DMS 273 (cell line): Measurements from ENCODE around the gene MYRIP.
A peak's percentile ranks its signal among the peaks of the same experiment; 100 is the strongest.
"Not testable (repeated sequence)": the region's sequence is repeated elsewhere in the genome, so short reads cannot be mapped to it uniquely, and the experiment has no call there.

Experiments
- DNase-seq: peaks from one replicate; lab custom pipeline; 2025; ENCODE audit not compliant: unreplicated experiment; lab: John Stamatoyannopoulos, UW

MYRIP gene

GRCh38 chr3:39805650-39806049 lies 3.8 kb upstream of the MYRIP start:
- no peak for DNase-seq

DNA sequence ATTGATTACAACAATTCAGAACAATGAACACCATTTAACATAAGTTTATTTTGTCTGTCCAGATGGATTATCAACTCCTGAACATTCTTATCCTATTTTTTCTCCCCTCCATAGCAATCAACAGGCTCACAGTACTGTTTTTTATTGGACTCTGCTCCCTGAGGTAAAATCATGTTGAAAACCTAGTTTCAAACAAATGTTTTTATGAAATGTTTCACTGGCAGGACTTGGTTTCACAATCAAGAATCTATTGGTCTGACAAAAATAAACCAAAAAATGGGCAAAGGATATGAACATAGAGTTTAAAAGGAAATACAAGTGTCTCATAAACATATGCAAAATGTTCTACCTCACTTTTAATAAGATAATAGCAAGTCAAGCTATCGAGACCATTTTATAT lies 2.6 kb upstream of the MYRIP start:
- no peak for DNase-seq

- DNase-seq = peak; percentile 43
These were observed 785 bp upstream of the MYRIP start for GRCh38 chr3:39808467-39809180.

GRCh38 chr3:39809995-39810595 lies 686 bp downstream of the MYRIP start:
- DNase-seq = peak; percentile 41

GRCh38 chr3:39810647-39811161 lies 1.3 kb downstream of the MYRIP start:
- DNase-seq = peak; percentile 9

- no peak for DNase-seq
These were observed 2.2 kb downstream of the MYRIP start for GRCh38 chr3:39811561-39811960.

- peak; percentile 35 for DNase-seq
These were observed 3.1 kb downstream of the MYRIP start for GRCh38 chr3:39812537-39812936.

DNA sequence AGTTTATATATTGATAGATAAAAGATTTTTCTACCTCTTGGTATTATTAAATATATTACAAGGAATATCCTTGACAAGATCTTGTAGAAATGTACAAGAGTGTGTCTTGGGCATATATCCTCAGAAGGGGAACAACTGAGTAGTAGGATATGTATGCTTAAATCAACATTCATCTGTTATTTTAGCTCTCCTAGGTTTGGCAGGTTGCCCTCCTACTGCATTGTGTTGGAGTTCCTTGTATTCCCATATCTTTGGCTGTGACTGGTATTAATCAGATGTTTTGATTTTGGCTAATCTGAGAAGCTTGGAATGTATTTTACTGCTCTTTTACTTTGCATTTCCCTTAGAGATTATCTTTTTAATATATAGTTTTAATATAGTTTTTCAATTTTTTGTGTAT lies 4.6 kb downstream of the MYRIP start:
- DNase-seq = no peak

- no peak for DNase-seq
These were observed 10.5 kb downstream of the MYRIP start for GRCh38 chr3:39819899-39820298.

- DNase-seq = not testable (repeated sequence)
These were observed 24.4 kb downstream of the MYRIP start for GRCh38 chr3:39833764-39834163.

DNA sequence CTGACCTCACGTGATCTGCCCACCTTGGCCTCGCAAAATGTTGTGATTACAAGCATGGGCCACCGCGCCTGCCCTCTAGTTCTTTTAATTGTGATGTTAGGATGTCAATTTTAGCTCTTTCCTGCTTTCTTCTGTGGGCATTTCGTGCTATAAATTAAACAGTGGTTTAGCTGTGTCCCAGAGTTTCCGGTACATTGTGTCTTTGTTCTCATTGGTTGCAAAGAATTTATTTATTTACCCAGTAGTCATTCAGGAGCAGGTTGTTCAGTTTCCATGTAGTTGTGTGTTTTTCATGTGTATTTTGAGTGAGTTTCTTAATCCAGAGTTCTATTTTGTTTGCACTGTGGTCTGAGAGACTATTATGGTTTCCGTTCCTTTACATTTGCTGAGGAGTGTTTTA lies 30.1 kb downstream of the MYRIP start:
- no peak for DNase-seq

DNA sequence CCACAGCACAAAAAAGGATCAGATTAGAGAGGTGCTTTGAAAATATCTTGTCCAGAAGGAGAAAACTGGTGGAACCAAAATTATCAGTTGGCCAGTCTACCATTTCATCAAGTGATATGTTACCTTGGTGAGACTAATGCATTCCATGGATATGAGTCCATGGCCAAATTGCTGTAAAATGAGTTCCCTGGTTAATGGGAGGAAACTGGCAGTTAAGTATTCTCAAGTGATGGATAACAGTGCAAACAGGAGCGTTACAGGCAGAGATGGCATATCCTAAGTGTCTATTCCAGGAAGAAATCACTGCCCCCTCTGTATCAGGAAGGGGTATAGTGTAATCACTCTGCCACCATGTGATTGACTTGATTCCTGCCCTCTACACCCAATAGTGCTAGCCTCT lies 34.0 kb downstream of the MYRIP start:
- no peak for DNase-seq

- no peak for DNase-seq
These were observed 39.0 kb downstream of the MYRIP start for GRCh38 chr3:39848365-39848764.

DNA sequence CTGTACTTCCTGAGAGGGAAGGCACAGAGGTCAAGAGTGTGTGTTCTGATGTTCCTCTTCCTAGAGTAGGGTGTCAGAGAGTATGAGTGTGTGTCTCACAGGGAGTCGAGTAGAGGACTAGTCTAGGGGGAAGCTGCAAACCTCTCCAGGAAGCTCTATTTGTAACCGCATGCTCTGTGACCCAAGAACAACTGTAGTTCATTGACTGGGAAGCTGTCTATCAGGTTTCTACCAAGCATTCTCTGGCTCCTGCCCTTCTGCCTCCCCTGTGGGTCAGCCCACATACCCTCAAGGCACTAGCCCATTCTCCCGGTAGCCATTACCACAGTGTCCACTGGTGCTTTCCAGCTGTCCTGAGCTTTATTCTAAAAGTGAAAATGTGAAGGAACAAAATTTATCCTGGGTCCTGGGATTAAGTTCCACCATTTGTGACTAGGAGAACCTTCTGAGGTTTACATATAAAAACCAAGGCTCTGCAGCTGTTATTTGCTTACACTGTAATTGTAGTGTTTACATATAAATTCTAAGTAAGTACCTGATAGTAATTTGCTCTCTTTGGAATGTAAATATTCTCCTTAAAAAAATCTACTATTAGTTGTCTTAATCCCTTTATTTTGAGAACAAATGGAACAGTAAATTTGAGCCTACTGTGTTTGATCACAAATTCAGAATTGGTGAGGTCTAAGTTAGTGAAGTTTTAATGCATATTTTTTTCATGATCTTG lies 40.7 kb downstream of the MYRIP start:
- DNase-seq = no peak

GRCh38 chr3:39850716-39851032 lies 41.3 kb downstream of the MYRIP start:
- DNase-seq = peak; percentile 14

DNA sequence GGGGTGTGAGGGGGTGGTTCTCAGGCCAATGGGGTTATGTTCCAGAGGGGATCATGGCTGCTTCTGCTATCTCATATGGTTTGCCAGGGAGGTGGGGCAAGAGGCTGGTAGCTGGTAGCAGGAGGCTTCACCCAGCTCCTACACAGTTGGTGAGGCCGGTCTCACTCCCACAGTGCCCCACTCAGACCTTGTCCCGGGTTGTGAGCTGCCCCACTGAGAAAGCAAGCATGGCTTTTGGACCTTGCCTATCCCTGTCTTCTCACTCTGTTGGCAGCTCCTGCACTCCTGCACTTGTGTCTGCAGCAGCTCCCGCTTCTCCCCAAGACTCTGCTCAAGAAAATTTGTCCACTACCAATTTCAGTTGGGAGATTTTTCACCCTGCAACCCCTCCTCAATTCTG lies 46.1 kb downstream of the MYRIP start:
- DNase-seq = no peak

- no peak for DNase-seq
These were observed 60.5 kb downstream of the MYRIP start for GRCh38 chr3:39869890-39870289.

DNA sequence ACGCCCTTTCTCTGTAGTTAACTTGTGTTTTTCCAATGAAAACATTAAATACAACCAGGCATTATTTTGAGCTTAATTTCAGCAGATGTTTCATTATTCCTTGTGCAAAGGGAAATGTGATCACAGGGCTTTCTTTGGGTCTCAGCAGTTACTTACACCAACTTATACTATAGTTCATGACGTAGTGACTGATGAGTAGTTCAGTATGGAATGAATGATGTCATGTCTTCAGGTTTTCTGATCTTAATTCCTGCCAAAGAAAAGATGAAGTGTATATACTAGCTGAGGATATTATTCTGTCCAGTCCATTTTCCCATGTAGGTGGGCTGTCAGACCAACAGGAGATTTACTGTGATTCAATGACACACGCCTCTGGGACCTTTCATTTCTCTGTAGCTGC lies 61.3 kb downstream of the MYRIP start:
- no peak for DNase-seq

- DNase-seq = peak; percentile 36
These were observed 70.2 kb downstream of the MYRIP start for GRCh38 chr3:39879581-39879980.

GRCh38 chr3:39882111-39882510 lies 72.7 kb downstream of the MYRIP start:
- DNase-seq = no peak

DNA sequence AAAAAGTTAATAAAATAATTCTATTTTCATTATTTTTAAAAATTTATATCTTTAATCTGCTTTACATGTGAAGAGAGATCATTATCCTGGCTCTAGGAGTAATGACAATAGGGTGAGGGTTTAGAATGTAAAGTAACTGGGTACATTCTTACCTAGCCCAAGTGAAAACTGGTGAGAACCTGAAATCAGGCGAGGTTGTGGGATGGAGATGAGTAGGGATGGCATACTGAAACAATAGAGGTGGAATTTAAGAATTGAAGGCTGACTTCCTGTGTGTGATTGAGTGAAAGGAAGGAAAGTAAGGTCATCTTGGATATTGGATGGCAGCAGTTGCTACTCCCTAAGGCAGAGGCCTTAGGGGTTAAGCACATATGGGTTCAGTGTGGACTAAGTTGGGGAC lies 82.7 kb downstream of the MYRIP start:
- no peak for DNase-seq

GRCh38 chr3:39896184-39896583 lies 86.8 kb downstream of the MYRIP start:
- DNase-seq = no peak
